Suprapubic skin (tissue), 4 donors: ENCODE measurements around the gene CKB. TPM values are rescaled to one million over a fixed set of nuclear protein-coding genes. Genes with fewer than 3 reads are reported as not detected.

Experiments used
- DNase-seq, 2 donors: peaks; one replicate each; pipeline ENCODE4 v3.0.0-alpha.2; 2019; ENCODE audit warnings: low spot score in 2 of 2
- H3K27ac ChIP-seq: fragments of 200-600 bp; sonication (generic); one replicate; pipeline ENCODE4 v1.5.1; 2019
- H3K27me3 ChIP-seq: fragments of 200-600 bp; sonication (generic); one replicate; pipeline ENCODE4 v1.5.1; 2019
- H3K36me3 ChIP-seq: fragments of 200-600 bp; sonication (generic); one replicate; pipeline ENCODE4 v1.5.1; 2019
- H3K4me1 ChIP-seq: fragments of 200-600 bp; sonication (generic); one replicate; pipeline ENCODE4 v1.5.1; 2019
- H3K4me3 ChIP-seq: fragments of 200-600 bp; sonication (generic); one replicate; pipeline ENCODE4 v1.5.1; 2019; ENCODE audit warnings: mild to moderate bottlenecking
- H3K9me3 ChIP-seq: fragments of 200-600 bp; sonication (generic); one replicate; pipeline ENCODE4 v1.5.1; 2019
- CTCF ChIP-seq, 2 donors: fragments of 200-600 bp in 1 of 2; fragments of 450-650 bp in 1 of 2; sonication (generic) in 1 of 2; IDR thresholded peaks; one replicate each; pipeline ENCODE4 v1.5.1; 2016 to 2019; ENCODE audit warnings: antibody characterized with exemption in 2 of 2, mild to moderate bottlenecking in 1 of 2, moderate library complexity in 1 of 2
- EP300 ChIP-seq: sonication (generic); formaldehyde crosslinking; IDR thresholded peaks from one replicate; pipeline ENCODE4 v1.6.1; 2017; ENCODE audit warnings: antibody characterized with exemption
- POLR2A ChIP-seq, 2 donors: fragments of 450-650 bp; IDR thresholded peaks; one replicate each; pipeline ENCODE4 v1.6.1; 2017; ENCODE audit warnings: antibody characterized with exemption in 2 of 2, mild to moderate bottlenecking in 2 of 2, moderate library complexity in 2 of 2
- POLR2AphosphoS5 ChIP-seq, 3 donors: sonication (generic); formaldehyde crosslinking; IDR thresholded peaks; one replicate each; pipeline ENCODE4 v1.6.1; 2017; ENCODE audit warnings: antibody characterized with exemption in 3 of 3
- WGBS: methylation state at CpG from one replicate; pipeline ENCODE4 v1.1.5; 2018; 5-methylcytosine and 5-hydroxymethylcytosine counted together
- total RNA-seq, 4 donors: library from RNA; depleted of rRNA; stranded (reverse); fragments of >200 nt; gene quantifications; one replicate each; pipeline ENCODE4 v1.1.0, GENCODE V29; 2016

Gene CKB
- total RNA-seq, 4 donors from 2014 or later, result 107 to 172 (median 128) TPM

- WGBS, result 91% methylated on average over 2 of the region's 2 CpGs
- TF ChIP-seq POLR2AphosphoS5 (IDR thresholded peaks at IDR 0.05) (no peak), CTCF (IDR thresholded peaks at IDR 0.05) (no peak), POLR2A (IDR thresholded peaks at IDR 0.05) (no peak), EP300 (no peak)
- Histone ChIP-seq H3K27ac (no peak overlapping the region), H3K4me1 (peaks cover 9% of the 10 kb centered on the region), H3K36me3 (peaks cover 60% of the 10 kb centered on the region), H3K9me3 (no peaks in the 10 kb centered on the region), H3K27me3 (no peaks in the 10 kb centered on the region), H3K4me3 (no peak overlapping the region)
- DNase-seq, result no peak
Observed at GRCh38 chr14:103489621-103490020, 33.0 kb downstream of the CKB start.

DNA sequence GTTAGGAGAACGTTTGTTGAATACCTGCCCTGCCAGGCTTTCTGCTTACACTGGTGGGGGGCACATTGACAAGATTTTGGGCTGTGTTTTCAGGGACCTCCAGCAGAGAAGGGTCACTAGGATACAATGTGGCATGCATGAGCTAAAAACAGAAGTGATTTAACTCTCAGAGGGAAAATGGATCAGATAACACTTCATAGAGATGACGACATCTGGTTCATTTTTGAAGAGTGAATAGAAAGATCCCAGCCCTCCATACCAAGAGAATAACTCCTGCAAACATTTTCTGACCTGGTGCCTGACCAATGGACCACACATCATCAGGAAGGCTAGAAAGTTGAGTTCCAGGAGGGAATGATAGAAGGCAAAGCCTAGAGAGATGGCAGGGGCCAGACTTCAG, 33.7 kb downstream of the CKB start:
- Histone ChIP-seq H3K36me3 (peaks cover 54% of the 10 kb centered on the region), H3K27me3 (no peaks in the 10 kb centered on the region), H3K4me1 (peaks cover 9% of the 10 kb centered on the region), H3K9me3 (no peaks in the 10 kb centered on the region), H3K4me3 (no peak overlapping the region), H3K27ac (no peak overlapping the region)
- TF ChIP-seq EP300 (no peak), CTCF (IDR thresholded peaks at IDR 0.05) (no peak), POLR2AphosphoS5 (IDR thresholded peaks at IDR 0.05) (no peak), POLR2A (IDR thresholded peaks at IDR 0.05) (no peak)
- whole genome bisulfite sequencing, result 90% methylated on average over 2 of the region's 2 CpGs
- no peak for DNase-seq

- no peaks in the 10 kb centered on the region for H3K9me3 ChIP-seq
- H3K36me3 ChIP-seq, result peaks cover 58% of the 10 kb centered on the region
- no peak overlapping the region for H3K27ac ChIP-seq
- H3K4me1 ChIP-seq, result peaks cover 11% of the 10 kb centered on the region
- 76% methylated on average over 6 of the region's 6 CpGs for whole genome bisulfite sequencing
- DNase-seq, result peak in 1 of 2 donors; percentile 35
- TF ChIP-seq POLR2A (IDR thresholded peaks at IDR 0.05), result no peak
- TF ChIP-seq EP300, result no peak
- no peak for TF ChIP-seq POLR2AphosphoS5 (IDR thresholded peaks at IDR 0.05)
- no peak for TF ChIP-seq CTCF (IDR thresholded peaks at IDR 0.05)
- no peaks in the 10 kb centered on the region for H3K27me3 ChIP-seq
- H3K4me3 ChIP-seq, result no peak overlapping the region
Observed at GRCh38 chr14:103488071-103488470, 34.6 kb downstream of the CKB start.

DNA sequence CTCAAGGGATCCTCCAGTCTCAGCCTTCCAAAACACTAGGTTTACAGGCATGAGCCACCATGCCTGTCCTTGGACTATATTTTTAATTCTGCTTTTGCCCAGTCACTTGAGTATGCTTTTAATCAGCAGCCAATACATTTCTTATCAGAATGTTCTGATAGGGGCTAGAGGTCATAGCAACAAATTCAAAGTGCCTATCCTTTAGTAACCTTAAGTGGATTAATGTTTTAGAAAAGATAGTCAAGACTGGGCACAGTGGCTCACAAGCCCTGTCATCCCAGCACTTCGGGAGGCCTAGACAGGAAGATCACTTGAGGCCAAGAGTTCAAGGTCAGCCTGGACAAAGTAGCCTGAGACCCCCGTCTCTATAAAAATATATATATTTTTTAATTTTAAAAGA, 37.1 kb downstream of the CKB start:
- peaks cover 61% of the 10 kb centered on the region for H3K36me3 ChIP-seq
- no peaks in the 10 kb centered on the region for H3K9me3 ChIP-seq
- H3K4me1 ChIP-seq, result peaks cover 3% of the 10 kb centered on the region
- no peak overlapping the region for H3K27ac ChIP-seq
- TF ChIP-seq POLR2A (IDR thresholded peaks at IDR 0.05) (no peak), POLR2AphosphoS5 (IDR thresholded peaks at IDR 0.05) (no peak), CTCF (IDR thresholded peaks at IDR 0.05) (no peak), EP300 (no peak)
- no peak overlapping the region for H3K4me3 ChIP-seq
- 98% methylated on average over 2 of the region's 2 CpGs for WGBS
- H3K27me3 ChIP-seq, result no peaks in the 10 kb centered on the region
- no peak for DNase-seq

DNA sequence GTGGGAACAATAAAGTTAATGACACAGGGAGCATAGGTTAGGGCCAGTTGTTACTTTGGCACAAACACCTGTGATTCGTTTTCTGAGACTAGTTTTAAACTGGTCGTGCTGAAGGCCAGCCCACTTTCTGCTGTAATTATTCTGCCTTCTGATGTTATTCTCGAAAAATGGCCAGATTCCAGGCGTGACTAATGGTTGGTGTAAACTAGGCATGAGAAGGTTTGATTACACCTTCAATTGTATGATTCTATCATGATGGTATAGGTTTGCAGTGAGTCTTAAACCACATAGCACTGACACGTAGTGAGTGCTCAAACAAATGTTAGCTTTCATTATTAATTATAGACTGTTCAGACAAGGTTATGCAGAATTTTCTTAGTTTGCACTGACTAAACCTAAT, 39.0 kb downstream of the CKB start:
- Histone ChIP-seq H3K4me1 (peaks cover 3% of the 10 kb centered on the region), H3K4me3 (no peak overlapping the region), H3K27ac (no peak overlapping the region), H3K27me3 (no peaks in the 10 kb centered on the region), H3K9me3 (no peaks in the 10 kb centered on the region), H3K36me3 (peaks cover 58% of the 10 kb centered on the region)
- DNase-seq, result no peak
- 44% methylated on average over 5 of the region's 5 CpGs for WGBS
- TF ChIP-seq POLR2A (IDR thresholded peaks at IDR 0.05) (no peak), POLR2AphosphoS5 (IDR thresholded peaks at IDR 0.05) (no peak), CTCF (IDR thresholded peaks at IDR 0.05) (no peak), EP300 (no peak)
